AG04450 (cell line): ENCODE measurements around the gene GINM1. TPM values are rescaled to one million over a fixed set of nuclear protein-coding genes. Genes with fewer than 3 reads are reported as not detected.
A peak's percentile ranks its signal among the peaks of the same experiment; 100 is the strongest.

Source experiments
- CTCF ChIA-PET: fragments of 300-600, 350-600 bp; formaldehyde crosslinking; extraction: SDS; loops from one replicate; lab custom pipeline; 2022; ENCODE audit warnings: antibody characterized with exemption, inconsistent platforms; lab: Charles Lee
- POLR2A ChIA-PET: fragments of 350-600 bp; formaldehyde crosslinking; extraction: SDS; loops from one replicate; lab custom pipeline; 2021; ENCODE audit warnings: antibody characterized with exemption, inconsistent platforms; lab: Yijun Ruan, JAX
- DNase-seq: peaks from one replicate; pipeline ENCODE4 v3.0.0-alpha.2; 2011; ENCODE audit warnings: low read depth, low spot score
- H3K27ac ChIP-seq: one replicate; pipeline ENCODE4 v1.5.1; 2012; ENCODE audit warnings: low read depth, low read length, control low read depth
- H3K27me3 ChIP-seq: one replicate; pipeline ENCODE4 v1.6.0; 2012; ENCODE audit warnings: low read length; ENCODE audit not compliant: control insufficient read depth, insufficient read depth
- H3K4me3 ChIP-seq: 2 replicates; pipeline ENCODE4 v1.5.1; 2011; ENCODE audit warnings: mild to moderate bottlenecking, low read depth, low read length, control low read depth
- H3K9me3 ChIP-seq: 2 replicates; pipeline ENCODE4 v1.5.1; 2012; ENCODE audit warnings: low read length; ENCODE audit not compliant: control insufficient read depth, insufficient read depth
- polyA plus RNA-seq: library from polyadenylated mRNA; depleted of rRNA; stranded (reverse); fragments of >200 nt; gene quantifications from 2 replicates; pipeline ENCODE4 v1.2.3, GENCODE V29; 2011
- TF ChIP-seq, protein P1 (sequence below): IDR thresholded peaks from 2 replicates; pipeline ENCODE4 v1.5.1; 2011; ENCODE audit warnings: low read depth, low read length, control low read depth, inconsistent platforms

GINM1 gene
- polyA plus RNA-seq, 1 experiment: 42.0 TPM

DNA sequence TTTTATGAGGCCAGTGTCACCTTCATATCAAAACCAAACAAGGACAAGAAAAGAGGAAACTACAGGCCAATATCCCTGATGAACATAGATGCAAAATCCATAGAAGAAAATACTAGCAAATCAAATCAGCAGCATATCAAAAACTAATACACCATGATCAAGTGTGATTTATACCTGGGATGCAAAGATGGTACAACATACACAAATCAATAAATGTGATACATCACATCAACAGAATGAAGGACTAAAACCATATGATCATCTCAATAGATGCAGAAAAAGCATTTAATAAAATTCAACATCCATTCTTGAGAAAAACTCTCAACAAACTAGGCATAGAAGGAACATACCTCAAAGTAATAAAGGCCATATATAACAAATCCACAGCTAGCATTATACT, 8.1 kb upstream of the GINM1 start:
- CTCF ChIA-PET: no interaction called here
- POLR2A ChIA-PET: no interaction called here

DNA sequence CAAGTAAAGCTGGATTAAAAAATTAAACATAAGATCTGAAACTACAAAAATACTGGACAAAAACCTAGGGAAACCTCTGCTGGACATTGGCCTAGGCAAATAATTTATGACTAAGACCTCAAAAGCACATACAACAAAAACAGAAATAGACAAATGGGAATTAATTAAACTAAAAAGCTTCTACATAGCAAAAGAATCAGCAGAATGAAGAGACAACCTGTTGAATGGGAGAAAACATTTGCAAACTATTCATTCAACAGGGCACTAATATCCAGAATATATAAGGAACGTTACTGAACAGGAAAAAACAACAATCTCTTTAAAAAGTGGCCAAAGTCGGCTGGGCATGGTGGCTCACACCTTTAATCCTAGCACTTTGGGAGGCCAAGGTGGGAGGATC, 6.8 kb upstream of the GINM1 start:
- Histone ChIP-seq H3K9me3 (no peaks in the 10 kb centered on the region), H3K27ac (no peak overlapping the region), H3K27me3 (peaks cover 11% of the 10 kb centered on the region), H3K4me3 (no peak overlapping the region)
- DNase-seq: no peak
- TF ChIP-seq, protein P1, sequence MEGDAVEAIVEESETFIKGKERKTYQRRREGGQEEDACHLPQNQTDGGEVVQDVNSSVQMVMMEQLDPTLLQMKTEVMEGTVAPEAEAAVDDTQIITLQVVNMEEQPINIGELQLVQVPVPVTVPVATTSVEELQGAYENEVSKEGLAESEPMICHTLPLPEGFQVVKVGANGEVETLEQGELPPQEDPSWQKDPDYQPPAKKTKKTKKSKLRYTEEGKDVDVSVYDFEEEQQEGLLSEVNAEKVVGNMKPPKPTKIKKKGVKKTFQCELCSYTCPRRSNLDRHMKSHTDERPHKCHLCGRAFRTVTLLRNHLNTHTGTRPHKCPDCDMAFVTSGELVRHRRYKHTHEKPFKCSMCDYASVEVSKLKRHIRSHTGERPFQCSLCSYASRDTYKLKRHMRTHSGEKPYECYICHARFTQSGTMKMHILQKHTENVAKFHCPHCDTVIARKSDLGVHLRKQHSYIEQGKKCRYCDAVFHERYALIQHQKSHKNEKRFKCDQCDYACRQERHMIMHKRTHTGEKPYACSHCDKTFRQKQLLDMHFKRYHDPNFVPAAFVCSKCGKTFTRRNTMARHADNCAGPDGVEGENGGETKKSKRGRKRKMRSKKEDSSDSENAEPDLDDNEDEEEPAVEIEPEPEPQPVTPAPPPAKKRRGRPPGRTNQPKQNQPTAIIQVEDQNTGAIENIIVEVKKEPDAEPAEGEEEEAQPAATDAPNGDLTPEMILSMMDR: no peak
- POLR2A ChIA-PET: no interaction called here
- CTCF ChIA-PET: no interaction called here

More for the DNA sequence above, 8.1 kb upstream of the GINM1 start:
- no peaks in the 10 kb centered on the region for H3K9me3 ChIP-seq
- no peak for DNase-seq
- H3K27ac ChIP-seq: no peak overlapping the region
- TF ChIP-seq, protein P1: no peak
- H3K4me3 ChIP-seq: no peak overlapping the region
- peaks cover 11% of the 10 kb centered on the region for H3K27me3 ChIP-seq

DNA sequence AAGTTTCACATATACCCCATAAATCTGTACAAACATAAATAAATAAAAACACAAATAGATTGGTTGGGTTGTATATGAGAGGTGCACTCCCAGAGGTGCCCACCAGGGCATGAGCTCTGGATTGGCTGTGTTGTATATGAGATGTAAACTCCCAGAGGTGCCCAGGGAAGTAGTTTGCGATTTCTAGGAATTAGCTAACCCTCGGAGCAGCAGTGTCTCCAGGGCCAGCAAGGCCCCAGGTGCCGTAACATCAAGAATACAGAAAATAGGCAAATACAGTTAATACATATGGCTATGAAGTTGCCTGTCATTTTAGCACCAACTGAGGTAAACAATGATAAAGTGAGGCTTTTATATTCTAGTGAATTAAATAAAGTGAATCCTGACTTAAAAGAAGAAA, 5.4 kb upstream of the GINM1 start:
- Histone ChIP-seq H3K4me3 (no peak overlapping the region), H3K27ac (no peak overlapping the region), H3K9me3 (no peaks in the 10 kb centered on the region), H3K27me3 (peaks cover 5% of the 10 kb centered on the region)
- ChIA-PET POLR2A (no interaction called here), CTCF (interaction anchor here (0.9 to 1.6 kb wide), 6 partner anchors 8 to 192 kb away, joined by 3 to 9 read pairs (median 3); partner anchors contain the start of gene PPIL4)
- TF ChIP-seq, protein P1: peak; percentile 66
- DNase-seq: no peak

DNA sequence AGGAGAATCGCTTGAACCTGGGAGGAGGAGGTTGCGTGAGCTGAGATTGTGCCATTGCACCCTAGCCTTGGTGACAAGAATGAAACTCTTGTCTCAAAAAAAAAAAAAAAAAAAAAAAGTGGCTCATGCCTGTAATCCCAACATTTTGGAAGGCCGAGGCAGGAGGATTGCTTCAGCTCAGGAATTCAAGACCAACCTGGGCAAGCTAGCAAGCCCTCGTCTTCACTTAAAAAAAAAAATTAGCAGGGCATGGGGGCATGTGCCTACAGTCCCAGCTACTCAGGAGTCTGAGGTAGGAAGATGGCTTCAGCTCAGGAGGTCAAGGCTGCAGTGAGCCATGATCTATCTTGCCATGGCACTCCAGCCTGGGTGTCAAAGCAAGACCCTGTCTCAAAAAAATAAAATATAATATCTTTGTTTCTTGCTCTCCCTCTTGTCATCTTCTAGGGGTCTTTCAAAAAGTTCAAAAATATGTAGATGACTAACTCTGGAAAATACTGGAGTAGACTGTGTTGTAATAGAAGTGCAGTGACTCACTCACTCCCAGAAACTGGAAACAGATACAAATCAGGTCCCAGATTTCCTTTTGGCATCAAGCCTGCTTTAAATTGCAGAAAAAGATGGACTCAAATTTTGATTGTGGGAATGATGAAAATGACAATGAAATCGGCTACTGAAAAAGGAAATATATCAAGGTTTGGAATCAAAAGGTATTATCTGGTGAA, 2.8 kb upstream of the GINM1 start:
- Histone ChIP-seq H3K4me3 (no peak overlapping the region), H3K27me3 (peaks cover 3% of the 10 kb centered on the region), H3K27ac (peak overlapping the region; percentile 47), H3K9me3 (no peaks in the 10 kb centered on the region; the same call in 1 of the 2 replicates)
- POLR2A ChIA-PET: interaction anchor here (0.7 kb wide), 1 partner anchor 110 kb away, joined by 7 read pairs; no protein-coding TSS in a partner anchor
- CTCF ChIA-PET: interaction anchor here (0.5 to 1.1 kb wide), 3 partner anchors 15 to 160 kb away, joined by 3 to 4 read pairs (median 3); no protein-coding TSS in a partner anchor
- TF ChIP-seq, protein P1: no peak
- peak; percentile 37 for DNase-seq

DNA sequence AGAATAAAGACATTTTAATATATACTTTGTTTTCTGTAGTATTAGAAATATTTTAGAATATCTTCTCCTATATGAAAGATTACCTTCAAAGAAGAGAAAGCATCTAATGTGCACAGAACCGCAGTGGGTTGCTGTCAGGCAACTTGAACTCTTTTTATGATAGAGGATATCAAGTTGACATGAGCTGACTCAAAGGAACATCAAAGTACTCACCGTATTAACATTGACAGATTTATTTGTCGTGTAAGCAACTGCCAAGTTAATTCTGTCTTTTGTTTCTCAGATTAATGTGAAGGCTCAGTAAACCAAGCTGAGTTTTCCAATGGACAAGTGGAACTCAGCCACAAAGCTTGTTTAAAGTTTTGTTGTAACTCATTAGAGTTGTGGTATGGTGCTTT, 2.2 kb upstream of the GINM1 start:
- TF ChIP-seq, protein P1: no peak
- POLR2A ChIA-PET: no interaction called here
- H3K4me3 ChIP-seq: no peak overlapping the region
- no peak for DNase-seq
- CTCF ChIA-PET: no interaction called here
- peaks cover 3% of the 10 kb centered on the region for H3K27me3 ChIP-seq
- no peaks in the 10 kb centered on the region; the same call in 1 of the 2 replicates for H3K9me3 ChIP-seq
- no peak overlapping the region for H3K27ac ChIP-seq
